A549 (cell line): ENCODE results near the gene NBPF1.
"Not testable (repeated sequence)": the region's sequence is repeated elsewhere in the genome, so short reads cannot be mapped to it uniquely, and the experiment has no call there.

Source experiments
- CTCF ChIP-seq: fragments of >200 bp; sonication (Bioruptor Twin); formaldehyde crosslinking; IDR thresholded peaks from 3 replicates; pipeline ENCODE4 v1.5.1; 2016
- EP300 ChIP-seq, 2 experiments: fragments of >200 bp; sonication (Bioruptor Twin); formaldehyde crosslinking; IDR thresholded peaks; 2 replicates in 1 of 2; 3 replicates in 1 of 2; pipeline ENCODE4 v1.6.1; 2016 to 2017
- GATA3 ChIP-seq: IDR thresholded peaks from 2 replicates; pipeline ENCODE4 v1.6.1; 2012; ENCODE audit warnings: borderline replicate concordance
- POLR2A ChIP-seq: IDR thresholded peaks from 2 replicates; pipeline ENCODE4 v1.6.1; 2012; ENCODE audit warnings: mild to moderate bottlenecking, low read length
- SMC3 ChIP-seq: fragments of >200 bp; sonication (Bioruptor Twin); formaldehyde crosslinking; IDR thresholded peaks from 3 replicates; pipeline ENCODE4 v1.6.1; 2018; ENCODE audit warnings: inconsistent platforms
- SREBF2 ChIP-seq: fragments of 450-650 bp; IDR thresholded peaks from 2 replicates; pipeline ENCODE4 v1.6.1; 2014; ENCODE audit warnings: mild to moderate bottlenecking, moderate library complexity
- USF2 ChIP-seq: fragments of 450-650 bp; IDR thresholded peaks from 2 replicates; pipeline ENCODE4 v1.6.1; 2014; ENCODE audit warnings: antibody characterized with exemption
- ZNF302 ChIP-seq: fragments of 250-450 bp; sonication (Bioruptor Pico); IDR thresholded peaks from 2 replicates; pipeline ENCODE4 v1.9.0; 2021; ENCODE audit warnings: inconsistent platforms, mild to moderate bottlenecking, moderate library complexity
- TF ChIP-seq, protein P1 (sequence below): IDR thresholded peaks from 2 replicates; pipeline ENCODE4 v1.6.1; 2012
- TF ChIP-seq, protein P2 (sequence below): fragments of 200-600 bp; sonication (generic); IDR thresholded peaks from 2 replicates; pipeline ENCODE4 v1.6.1; 2016; ENCODE audit warnings: antibody characterized with exemption, mild to moderate bottlenecking, moderate library complexity

DNA sequence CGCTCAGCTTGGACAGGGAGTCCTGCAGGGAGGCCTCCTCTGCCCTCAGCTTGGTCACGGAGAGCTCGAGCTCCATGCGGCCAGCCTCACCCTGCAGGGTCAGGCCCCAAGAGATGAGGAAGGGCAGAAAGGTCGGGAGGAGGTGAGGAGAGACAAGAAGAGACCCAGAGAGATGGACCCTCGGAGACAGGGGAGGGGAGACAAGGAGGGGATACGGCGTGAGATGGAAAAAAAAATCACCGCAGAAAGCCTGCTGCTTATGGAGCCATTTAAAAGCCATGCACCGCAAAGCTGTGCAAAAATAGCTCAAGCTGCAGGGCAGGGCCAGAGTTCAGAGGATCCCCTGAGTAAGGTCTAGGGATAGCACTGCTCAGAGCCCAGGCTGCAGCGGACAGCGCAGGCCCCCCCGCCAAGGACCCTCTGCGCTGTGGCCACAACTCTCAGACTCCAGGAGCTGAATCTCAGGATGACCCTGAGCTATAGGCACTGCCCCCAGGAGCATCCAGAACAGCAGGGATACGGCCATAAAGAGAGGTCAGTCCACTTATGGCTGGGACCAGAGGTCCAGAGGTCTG, 13.1 kb upstream of the NBPF1 start:
- TF ChIP-seq POLR2A; ZNF302; SREBF2; USF2; CTCF; EP300 (IDR thresholded peaks at IDR 0.05); SMC3; GATA3: not testable (repeated sequence)
- TF ChIP-seq, protein P1, sequence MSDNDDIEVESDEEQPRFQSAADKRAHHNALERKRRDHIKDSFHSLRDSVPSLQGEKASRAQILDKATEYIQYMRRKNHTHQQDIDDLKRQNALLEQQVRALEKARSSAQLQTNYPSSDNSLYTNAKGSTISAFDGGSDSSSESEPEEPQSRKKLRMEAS = not testable (repeated sequence)
- TF ChIP-seq, protein P2, sequence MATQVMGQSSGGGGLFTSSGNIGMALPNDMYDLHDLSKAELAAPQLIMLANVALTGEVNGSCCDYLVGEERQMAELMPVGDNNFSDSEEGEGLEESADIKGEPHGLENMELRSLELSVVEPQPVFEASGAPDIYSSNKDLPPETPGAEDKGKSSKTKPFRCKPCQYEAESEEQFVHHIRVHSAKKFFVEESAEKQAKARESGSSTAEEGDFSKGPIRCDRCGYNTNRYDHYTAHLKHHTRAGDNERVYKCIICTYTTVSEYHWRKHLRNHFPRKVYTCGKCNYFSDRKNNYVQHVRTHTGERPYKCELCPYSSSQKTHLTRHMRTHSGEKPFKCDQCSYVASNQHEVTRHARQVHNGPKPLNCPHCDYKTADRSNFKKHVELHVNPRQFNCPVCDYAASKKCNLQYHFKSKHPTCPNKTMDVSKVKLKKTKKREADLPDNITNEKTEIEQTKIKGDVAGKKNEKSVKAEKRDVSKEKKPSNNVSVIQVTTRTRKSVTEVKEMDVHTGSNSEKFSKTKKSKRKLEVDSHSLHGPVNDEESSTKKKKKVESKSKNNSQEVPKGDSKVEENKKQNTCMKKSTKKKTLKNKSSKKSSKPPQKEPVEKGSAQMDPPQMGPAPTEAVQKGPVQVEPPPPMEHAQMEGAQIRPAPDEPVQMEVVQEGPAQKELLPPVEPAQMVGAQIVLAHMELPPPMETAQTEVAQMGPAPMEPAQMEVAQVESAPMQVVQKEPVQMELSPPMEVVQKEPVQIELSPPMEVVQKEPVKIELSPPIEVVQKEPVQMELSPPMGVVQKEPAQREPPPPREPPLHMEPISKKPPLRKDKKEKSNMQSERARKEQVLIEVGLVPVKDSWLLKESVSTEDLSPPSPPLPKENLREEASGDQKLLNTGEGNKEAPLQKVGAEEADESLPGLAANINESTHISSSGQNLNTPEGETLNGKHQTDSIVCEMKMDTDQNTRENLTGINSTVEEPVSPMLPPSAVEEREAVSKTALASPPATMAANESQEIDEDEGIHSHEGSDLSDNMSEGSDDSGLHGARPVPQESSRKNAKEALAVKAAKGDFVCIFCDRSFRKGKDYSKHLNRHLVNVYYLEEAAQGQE = not testable (repeated sequence)
